Head of caudate nucleus (tissue), 42 donors: Measurements from ENCODE around the gene CYP26C1.
A peak's percentile ranks its signal among the peaks of the same experiment; 100 is the strongest.

Experiments
- DNase-seq, 42 donors: peaks; one replicate each; pipeline versions ENCODE4 v3.0.0 to v3.0.0-alpha.2; 2020 to 2021; ENCODE audit warnings: mixed read lengths in 7 of 42
- intact Hi-C: fragments of 100-400 bp; cut with DNase I; formaldehyde crosslinking; loops from one replicate; pipeline ENCODE4 v1.15.0; 2022

CYP26C1 gene

DNA sequence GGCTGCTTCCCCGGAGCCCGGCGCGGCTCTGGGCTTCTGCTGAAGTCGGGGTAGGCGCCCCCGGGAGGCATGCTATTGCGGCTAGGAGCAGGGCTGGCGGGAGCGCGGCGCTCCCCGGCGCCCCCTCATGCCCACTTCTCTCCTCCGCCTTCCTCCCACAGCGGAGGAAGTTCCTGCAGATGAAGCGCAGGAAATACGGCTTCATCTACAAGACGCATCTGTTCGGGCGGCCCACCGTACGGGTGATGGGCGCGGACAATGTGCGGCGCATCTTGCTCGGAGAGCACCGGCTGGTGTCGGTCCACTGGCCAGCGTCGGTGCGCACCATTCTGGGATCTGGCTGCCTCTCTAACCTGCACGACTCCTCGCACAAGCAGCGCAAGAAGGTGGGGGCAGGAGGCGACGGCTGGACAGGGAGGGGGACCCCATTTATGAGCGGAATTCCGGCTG is 13.6 kb downstream of the CYP26C1 start:
- intact Hi-C loops: no loop called here
- DNase-seq: peak in 2 of 42 donors; percentile 34 to 39

GRCh38 chr10:93074597-93075368 is 14.2 kb downstream of the CYP26C1 start:
- intact Hi-C loops: no loop called here
- DNase-seq: peak in 2 of 42 donors; percentile 29 to 41

DNA sequence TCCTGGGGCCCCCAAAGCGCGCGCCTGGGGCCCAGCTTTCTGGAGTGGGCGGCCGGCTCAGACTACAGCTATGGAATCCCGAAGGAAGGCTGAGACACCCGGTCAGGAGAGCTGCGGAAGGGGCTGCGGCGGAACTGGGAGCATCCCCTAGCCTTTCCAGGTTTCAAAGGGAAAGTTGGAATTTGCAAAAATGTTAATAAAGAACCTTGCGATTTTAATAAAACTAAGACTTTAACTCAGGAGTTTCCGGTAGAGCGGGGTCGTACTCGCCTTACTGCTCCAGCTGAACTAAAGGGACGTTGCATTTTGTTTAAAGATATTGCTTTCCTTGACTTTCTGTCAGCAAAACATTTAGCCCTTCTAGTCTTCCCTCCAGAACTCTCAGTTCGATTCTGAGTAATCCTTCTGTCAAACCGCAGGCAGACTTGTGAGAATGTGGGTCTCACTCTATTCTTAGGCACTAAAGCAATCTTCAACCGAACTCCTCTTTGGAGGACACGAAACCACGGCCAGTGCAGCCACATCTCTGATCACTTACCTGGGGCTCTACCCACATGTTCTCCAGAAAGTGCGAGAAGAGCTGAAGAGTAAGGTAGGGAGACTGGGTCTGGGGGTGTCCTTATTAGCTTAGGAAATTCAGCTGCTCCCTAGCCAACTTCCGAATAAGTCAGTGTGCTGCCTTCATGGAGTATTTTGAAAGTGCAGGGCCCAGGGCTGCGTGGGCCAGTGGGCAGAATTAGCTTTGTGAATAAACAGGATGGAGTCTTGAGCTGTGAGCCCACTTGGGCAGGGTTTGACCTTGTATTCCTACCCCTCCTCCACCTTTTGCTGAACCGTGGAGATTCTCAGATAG is 15.0 kb downstream of the CYP26C1 start:
- intact Hi-C loops: no loop called here
- DNase-seq: peak in 2 of 42 donors; percentile 18 to 24

GRCh38 chr10:93076871-93077270 is 16.3 kb downstream of the CYP26C1 start:
- intact Hi-C loops: no loop called here
- peak in 2 of 42 donors; percentile 4 to 8 for DNase-seq

GRCh38 chr10:93077860-93078337 is 17.3 kb downstream of the CYP26C1 start:
- intact Hi-C loops: no loop called here
- DNase-seq: peak in 1 of 42 donors; percentile 1

- intact Hi-C loops: loop anchor here (10.0 kb wide), 2 partner anchors 215 to 275 kb away; no protein-coding TSS in a partner anchor
Measured at GRCh38 chr10:93079663-93080349, 19.2 kb downstream of the CYP26C1 start.

DNA sequence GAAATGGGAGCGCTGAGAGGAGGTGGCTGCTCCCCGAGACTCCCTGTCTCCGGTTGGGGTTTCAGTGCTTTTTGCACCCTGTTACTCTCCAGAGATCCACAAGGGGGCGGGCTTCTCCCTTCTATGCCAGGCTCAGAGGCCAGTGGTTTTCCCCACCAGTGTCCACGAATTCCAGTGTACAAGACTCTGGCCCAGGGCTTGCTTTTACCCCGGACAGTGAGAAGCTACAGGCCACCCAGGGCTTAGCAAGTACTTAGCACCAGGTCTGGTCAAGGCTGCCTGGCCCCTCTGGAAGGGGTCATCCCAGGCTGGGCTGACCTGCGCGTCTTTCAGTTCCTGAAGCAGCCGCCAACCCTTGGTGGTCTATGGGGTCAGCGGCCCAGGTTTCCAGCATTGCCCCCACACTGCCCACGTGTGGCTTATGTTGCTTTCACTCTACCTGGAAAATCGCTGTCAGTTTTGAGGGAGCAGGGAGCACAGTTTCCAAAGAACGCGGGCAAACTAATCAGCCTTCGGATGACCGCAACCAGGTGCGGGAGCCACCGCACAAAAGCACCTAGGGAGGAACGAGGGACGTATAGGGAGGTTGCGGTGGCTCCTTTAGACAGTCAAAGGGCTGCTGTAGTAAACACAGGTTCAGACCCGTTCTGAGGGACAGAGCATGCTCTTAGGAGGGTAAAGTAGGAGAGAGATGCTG is 19.9 kb downstream of the CYP26C1 start:
- DNase-seq: peak in 41 of 42 donors; percentile 36 to 86 (median 63)
- intact Hi-C loops: loop anchor here (10.0 kb wide), 2 partner anchors 214 to 274 kb away; no protein-coding TSS in a partner anchor

More at GRCh38 chr10:93079663-93080349, 19.2 kb downstream of the CYP26C1 start:
- DNase-seq: peak in 2 of 42 donors; percentile 6 to 19

DNA sequence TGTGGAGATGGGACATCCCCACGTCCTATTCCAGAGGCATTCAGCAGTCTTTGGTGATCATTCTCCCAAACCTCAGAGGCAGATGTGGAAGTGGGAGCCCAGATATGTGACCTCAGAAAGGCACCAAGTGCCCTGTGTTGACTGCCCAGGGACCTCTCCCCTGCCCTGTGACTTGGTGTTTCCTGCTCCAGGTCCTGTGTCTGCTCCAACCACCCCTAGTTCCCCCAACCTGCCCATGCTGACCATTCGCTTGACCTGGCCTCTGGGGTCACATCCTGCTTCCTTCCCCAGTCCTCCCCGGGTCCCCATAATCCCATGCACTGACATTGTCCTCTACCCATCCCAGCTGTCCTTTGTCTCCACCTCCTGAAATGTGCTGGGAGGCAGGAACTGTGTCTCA is 20.7 kb downstream of the CYP26C1 start:
- intact Hi-C loops: loop anchor here (10.0 kb wide), 2 partner anchors 213 to 273 kb away; no protein-coding TSS in a partner anchor
- peak in 3 of 42 donors; percentile 4 to 41 (median 9) for DNase-seq

GRCh38 chr10:93081834-93082233 is 21.2 kb downstream of the CYP26C1 start:
- peak in 4 of 42 donors; percentile 3 to 39 (median 18) for DNase-seq
- intact Hi-C loops: loop anchor here (10.0 kb wide), 2 partner anchors 213 to 273 kb away; no protein-coding TSS in a partner anchor

- DNase-seq: peak in 5 of 42 donors; percentile 11 to 35 (median 20)
- intact Hi-C loops: loop anchor here (10.0 kb wide), 2 partner anchors 211 to 271 kb away; no protein-coding TSS in a partner anchor
Measured at GRCh38 chr10:93083743-93084539, 23.3 kb downstream of the CYP26C1 start.

- intact Hi-C loops: loop anchor here (10.0 kb wide), 2 partner anchors 209 to 269 kb away; no protein-coding TSS in a partner anchor
- peak in 2 of 42 donors; percentile 1 to 11 for DNase-seq
Measured at GRCh38 chr10:93085272-93085859, 24.8 kb downstream of the CYP26C1 start.

- peak in 3 of 42 donors; percentile 7 to 16 (median 7) for DNase-seq
- intact Hi-C loops: loop anchor here (10.0 kb wide), 2 partner anchors 209 to 269 kb away; no protein-coding TSS in a partner anchor
Measured at GRCh38 chr10:93086289-93086688, 25.7 kb downstream of the CYP26C1 start.

GRCh38 chr10:93087846-93088245 is 27.2 kb downstream of the CYP26C1 start:
- intact Hi-C loops: loop anchor here (10.0 kb wide), 2 partner anchors 207 to 267 kb away; no protein-coding TSS in a partner anchor
- DNase-seq: peak in 1 of 42 donors; percentile 5

- DNase-seq: peak in 2 of 42 donors; percentile 2 to 32
- intact Hi-C loops: loop anchor here (10.0 kb wide), 2 partner anchors 206 to 266 kb away; no protein-coding TSS in a partner anchor
Measured at GRCh38 chr10:93088466-93088865, 27.9 kb downstream of the CYP26C1 start.

- intact Hi-C loops: no loop called here
- no peak for DNase-seq
Measured at GRCh38 chr10:93090619-93091018, 30.0 kb downstream of the CYP26C1 start.

GRCh38 chr10:93091960-93092359 is 31.4 kb downstream of the CYP26C1 start:
- intact Hi-C loops: no loop called here

More at GRCh38 chr10:93091960-93092359, 31.4 kb downstream of the CYP26C1 start:
- DNase-seq: no peak
